HG03039 (cell line): Measurements from ENCODE around the gene TENT4A.
"Not testable (repeated sequence)": the region's sequence is repeated elsewhere in the genome, so short reads cannot be mapped to it uniquely, and the experiment has no call there.

Experiments used
- ATAC-seq: cut with Tn5 transposase; IDR thresholded peaks from one replicate; pipeline ENCODE4 v1.9.1; 2021; ENCODE audit warnings: mild to moderate bottlenecking, moderate library complexity; ENCODE audit not compliant: unreplicated experiment

TENT4A gene

DNA sequence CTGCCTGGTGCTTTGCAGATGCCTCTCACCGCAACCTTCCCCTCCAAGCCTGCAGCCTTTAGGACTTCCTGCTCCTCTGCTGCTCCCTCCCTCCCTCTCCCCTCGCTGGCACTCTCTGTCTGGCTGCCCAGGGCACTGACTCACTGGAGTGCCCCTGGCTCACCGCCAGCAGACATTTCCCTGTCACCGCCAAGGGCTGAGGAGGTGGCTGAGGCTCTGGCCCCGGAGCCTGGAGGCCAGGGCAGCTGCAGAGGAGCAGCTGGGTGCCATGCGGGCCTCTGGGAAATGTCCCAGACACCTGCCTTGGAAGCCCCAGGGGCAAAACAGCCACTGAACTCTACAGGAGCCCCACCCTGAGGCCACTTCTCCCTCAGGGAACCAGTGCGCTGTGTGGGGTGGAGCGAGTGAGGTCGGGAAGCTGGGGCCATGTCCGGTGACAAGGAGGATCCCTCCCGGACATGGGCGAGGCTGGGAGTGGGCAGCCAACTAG, 53.4 kb downstream of the TENT4A start:
- ATAC-seq = no peak

DNA sequence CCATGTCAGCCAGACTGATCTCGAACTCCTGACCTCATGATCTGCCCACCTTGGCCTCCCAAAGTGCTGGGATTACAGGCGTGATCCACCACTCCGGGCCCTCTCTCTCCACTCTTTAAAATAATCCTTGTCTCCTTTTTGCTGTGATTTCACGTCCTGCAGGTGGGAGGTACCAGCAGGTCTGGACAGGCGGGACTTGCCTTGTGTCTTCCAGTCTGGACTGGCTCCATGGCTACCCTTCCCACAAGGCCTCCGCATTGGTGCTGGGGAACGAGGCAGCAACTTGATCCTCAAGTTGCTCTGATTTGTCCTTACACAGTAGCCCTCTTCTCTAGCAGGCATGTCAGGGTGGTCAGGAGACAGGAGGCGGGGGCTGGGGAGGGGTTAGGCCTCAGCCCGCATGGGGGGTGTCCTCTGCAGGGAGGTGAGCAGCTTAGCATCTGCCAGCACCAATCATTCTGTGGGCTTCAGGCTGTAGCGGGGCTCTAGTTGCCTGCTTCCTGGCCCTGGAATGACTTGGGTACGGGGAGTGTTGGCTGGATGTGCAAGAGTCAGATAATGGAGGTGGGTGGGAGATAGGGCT, 54.3 kb downstream of the TENT4A start:
- ATAC-seq = no peak

DNA sequence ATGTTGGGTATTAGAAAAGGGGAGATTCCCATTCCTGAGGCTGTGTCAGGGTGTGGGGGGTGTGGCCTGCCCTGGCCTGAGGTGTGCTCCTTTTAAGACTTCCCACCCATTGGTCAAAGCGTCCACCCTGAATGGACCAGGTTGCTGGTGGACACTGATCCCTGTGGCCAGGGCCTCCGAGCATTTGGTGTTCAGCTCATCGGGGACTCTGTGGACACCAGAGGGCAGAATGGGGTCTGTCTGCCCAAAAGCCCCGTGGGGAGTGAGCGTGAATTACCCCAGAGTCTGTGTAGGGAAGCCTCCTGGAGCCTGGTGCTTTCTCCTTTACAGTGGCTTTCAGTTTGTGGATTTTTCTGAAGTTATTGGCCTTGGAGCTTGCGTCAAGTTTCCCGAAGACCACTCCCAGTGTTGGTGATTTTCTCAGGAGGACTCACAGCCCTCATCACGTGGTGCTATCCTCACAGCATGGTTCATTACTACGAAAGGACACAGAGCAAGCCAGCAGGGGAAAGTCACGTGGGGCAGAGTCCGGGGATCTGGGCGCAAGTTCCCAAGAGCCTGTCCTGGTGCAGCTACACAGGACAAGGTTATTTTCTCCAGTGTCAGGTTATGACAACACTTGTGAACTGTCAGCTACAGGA, 55.5 kb downstream of the TENT4A start:
- ATAC-seq = no peak

DNA sequence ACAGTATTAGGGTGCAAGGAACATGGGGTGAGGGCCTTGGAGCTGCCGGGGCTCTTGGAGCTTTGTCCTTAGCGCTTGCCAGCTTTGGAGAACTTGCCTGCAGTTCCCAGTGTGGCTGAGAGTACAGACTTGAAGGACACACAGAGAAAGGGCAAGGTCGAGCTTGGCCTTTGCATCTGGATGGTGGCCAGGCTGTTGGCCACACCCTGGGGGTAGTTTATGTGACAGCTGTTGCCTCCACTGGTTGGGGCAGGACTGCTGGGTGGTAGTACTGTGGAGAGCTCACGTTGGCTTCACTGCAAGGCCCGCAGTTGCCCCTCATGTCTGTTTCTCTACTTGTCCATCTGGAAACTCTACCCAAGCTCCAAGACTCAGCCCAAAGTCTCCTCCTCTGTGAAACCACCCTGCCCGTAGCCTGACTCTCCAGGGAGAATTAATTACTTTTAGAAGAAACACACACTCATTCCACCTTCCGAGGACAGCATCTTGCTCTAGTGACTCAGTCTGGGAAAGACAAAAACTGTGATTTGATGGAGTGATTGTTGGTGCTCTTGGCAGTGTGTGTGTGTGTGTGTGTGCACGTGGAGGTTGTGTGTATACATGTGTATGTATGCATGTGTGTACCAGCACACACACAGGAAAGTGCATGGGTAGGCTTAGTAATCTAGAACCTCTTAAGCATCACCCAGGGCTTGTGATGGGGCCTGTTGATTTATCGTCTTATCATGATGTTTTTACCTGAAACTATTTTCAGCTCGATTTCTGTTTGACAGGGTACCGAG, 57.8 kb downstream of the TENT4A start:
- no peak for ATAC-seq

DNA sequence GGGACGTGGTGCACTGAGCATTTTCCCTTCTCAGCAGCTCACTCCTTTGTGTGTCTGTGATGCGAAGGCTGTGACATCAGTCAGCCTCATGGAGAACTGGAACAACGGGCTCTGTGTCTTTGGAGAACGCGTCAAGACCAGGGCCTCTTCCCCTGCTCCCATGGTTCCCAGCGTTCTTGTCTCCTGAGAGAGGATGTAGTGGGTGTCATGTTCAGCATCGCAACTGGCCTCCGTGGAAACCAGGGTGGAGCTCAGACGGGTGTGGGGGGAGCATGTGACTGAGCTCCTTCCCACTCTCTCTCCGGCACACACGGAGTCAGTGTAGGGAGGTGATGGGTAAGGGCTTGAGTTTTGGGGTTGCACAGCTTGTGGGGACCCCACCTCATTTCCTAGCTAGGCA, 59.7 kb downstream of the TENT4A start:
- no peak for ATAC-seq

DNA sequence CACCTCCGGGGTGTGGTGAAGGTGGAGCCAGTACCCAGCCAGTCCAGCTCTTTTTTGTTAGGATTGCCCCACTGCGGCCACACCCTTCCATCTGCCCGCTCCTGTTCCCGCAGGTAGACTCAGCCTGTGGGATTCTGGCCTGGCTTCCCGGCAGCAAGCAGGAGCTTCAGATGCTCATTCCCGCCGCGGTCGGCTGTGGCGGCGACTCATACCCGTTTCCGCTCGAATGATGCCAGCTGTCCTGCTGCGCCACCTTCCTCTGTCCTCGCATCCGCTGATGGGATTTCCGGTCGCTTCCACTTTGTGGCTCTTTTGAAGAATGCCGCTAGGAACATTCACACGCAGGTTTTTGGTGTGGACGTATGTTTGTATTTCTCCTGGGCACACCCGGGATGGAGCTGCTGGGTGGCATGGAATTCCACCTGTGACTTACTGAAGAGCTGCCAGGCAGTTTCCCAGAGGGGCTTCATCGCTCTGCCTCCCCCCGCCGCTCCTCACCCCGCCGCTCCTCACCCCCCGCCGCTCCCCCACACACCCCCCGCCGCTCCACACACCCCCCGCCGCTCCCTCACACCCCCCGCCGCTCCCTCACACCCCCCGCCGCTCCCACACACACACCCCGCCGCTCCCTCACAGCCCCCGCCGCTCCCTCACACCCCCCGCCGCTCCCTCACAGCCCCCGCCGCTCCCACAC, 60.3 kb downstream of the TENT4A start:
- no peak for ATAC-seq

DNA sequence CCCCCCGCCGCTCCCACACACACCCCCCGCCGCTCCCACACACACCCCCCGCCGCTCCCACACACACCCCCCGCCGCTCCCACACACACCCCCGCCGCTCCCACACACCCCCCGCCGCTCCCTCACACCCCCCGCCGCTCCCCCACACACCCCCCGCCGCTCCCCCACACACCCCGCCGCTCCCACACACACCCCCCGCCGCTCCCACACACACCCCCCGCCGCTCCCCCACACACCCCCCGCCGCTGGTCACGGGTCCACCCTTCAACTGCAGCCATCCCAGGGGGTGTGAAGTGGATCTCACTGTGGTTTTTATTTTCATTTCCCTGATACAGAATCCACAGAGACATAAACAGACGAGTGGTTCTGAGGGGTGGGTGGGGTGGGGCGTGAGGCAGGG, 61.0 kb downstream of the TENT4A start:
- not testable (repeated sequence) for ATAC-seq

DNA sequence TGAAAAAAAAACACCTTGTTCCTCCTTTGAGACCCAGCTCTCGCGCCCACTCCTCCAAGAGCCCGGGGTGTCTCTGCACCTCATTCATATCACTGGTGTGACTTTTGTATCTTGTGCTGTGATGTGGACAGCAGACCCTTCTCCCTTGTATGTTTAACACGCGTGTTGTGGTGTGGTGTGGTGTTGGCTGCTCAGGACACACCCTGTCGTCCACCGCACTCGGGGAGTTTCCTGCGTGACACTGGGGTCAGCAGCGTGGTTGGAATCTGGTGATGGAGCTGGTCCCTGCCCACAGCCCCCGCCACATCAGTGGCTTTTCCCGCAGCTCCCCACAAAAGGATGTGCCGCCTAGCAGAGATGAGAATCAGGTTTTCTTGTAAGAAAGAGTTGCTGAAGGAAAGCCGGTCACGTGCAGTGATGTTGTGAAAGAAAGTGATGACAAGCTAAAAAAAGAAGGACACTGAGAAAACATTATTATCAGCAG, 61.5 kb downstream of the TENT4A start:
- ATAC-seq = no peak

DNA sequence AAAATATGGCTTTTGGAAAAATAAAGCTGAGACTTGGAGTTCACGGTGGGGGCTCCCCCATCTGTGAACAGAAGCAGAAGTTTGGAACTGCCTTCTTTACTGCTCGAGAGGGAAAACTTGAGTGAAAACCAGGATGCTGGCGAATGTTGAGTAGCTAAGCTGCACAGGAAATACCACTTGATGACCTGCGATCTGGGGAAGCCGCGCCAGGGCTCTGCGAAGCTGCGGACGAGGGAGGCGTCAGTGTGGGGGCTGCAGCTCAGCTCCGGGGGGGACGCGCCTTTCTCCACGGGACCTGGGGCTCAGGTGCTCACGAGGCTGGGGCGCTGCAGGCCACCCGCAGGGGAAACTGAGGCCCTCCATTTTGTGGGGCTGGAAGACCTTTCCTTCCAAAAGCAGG, 62.3 kb downstream of the TENT4A start:
- ATAC-seq = no peak

DNA sequence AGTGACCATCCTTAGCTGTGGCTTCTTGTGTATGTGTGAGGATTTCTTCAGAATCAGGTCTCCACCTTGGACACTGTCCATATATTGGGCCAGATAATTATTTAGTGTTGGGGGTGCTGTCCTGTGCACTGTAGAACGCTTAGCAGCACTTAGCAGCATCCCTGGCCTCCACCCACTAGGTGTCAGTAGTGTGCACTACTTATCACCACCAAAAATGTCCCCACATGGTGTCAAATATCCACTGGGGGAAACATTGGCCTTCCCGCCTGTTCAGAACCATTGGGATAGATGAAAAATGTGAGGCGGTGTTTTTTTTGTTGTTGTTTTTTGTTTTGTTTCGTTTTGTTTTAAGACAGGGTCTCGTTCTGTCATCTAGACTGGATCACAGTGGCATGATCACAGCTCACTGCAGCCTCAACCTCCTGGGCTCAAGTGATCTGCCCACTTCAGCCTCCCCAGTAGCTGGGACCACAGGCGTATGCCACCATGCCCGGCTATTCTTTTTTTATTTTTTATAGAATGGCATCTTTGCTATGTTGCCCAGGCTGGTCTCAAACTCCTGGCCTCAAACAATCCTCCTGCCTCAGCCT, 67.7 kb downstream of the TENT4A start:
- ATAC-seq = peak; percentile 83

DNA sequence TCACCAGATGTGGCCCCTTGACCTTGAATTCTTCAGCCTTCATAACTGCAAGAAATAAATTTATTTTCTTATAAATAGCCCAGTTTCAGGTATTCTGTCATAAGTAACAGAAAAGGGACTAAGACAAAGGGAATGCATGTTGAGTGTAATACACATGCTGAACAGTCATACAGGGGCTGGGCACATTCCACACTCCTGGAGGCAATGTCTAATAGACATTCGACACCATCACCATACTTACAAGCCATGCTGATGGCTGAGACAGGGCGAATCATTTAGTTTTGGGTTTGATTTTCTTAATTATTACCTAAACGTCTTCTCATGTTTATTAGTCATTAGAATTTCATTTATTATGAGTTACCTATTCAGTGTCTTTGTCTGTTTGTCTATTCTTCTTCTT, 68.5 kb downstream of the TENT4A start:
- no peak for ATAC-seq

DNA sequence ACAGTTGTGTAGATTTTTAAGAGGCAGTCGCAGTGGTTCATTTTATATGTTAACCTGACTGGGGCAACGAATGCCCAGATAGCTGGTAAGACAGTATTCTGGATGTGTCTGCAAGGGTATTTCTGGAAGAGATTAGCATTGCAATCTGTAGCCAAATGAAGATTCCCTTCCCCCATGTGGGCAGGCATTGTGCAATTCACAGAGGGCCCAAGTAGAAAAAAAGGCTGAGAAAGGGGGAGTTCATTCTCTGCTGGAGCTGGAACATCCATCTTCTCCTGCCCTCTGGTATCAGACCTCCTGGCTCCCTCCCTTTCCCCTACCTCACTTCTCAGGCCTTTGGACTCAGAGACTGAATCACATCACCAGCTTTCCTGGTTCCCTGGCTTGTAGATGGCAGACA, 70.6 kb downstream of the TENT4A start:
- ATAC-seq = no peak

DNA sequence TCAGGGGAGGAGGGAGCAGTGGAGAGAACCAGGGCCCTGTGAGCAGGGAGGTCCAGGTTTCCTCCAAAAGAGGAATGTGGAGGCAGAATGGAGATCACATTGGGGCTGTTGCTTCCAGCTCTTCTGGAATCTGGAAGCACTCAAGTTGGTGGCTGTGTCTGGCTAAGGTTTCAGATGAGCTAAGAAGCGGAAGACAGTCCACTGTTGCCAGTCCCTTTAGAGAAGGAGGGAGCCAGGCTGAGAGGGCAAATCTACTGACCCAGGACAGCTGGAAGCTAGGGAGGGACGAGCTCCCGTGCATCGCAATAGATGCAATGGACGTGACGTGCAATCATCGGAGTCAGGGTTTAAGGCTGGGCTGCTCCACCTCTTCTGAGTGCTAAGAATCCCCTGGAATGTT, 71.2 kb downstream of the TENT4A start:
- no peak for ATAC-seq

DNA sequence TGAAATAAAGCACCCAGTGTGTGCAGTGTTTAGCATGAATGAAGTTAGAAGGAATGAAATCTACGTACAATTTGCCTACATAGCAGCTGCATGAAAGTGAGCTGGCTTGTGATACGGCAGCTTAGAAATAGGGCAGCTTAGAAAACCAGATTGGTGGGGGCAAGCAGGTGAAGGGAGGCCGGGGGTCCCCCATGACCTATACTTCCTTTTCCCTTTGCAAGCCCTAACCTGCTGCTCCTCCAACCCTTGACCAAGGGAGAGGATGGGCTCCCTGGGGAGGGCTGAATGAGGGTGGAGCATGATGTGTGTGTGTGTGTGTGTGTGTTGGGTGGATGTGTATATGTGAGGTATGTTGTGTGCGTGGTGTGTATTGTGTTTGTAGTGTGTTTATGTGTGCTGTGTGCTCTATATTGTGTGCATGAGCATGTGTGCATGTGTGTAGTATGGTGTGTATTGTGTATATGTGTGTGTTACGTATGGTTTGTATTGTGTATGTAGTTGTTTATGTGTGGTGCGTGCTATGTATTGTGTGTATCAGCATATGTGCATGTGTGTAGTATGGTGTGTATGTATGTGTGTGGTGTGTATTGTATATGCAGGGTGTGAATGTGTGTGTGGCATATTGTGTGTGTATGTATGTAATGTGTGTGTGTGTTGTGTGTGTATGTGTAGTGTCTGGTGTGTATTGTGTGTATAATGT, 72.1 kb downstream of the TENT4A start:
- ATAC-seq = no peak

DNA sequence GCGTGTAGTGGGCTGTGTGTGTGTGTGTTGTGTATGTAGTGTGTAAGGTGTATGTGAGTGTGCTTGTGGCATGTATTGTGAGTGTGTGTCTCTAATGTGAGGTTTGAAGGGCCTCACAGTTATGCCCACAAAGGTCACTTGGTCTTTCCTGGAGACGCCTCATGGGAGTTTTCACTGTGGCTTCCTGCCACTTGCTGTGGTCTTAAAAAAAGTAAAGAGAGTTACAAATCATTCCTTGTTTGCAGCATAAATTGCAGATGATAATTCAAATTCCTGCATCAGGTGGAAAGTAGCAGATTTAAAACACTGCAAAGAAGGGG, 72.6 kb downstream of the TENT4A start:
- no peak for ATAC-seq

DNA sequence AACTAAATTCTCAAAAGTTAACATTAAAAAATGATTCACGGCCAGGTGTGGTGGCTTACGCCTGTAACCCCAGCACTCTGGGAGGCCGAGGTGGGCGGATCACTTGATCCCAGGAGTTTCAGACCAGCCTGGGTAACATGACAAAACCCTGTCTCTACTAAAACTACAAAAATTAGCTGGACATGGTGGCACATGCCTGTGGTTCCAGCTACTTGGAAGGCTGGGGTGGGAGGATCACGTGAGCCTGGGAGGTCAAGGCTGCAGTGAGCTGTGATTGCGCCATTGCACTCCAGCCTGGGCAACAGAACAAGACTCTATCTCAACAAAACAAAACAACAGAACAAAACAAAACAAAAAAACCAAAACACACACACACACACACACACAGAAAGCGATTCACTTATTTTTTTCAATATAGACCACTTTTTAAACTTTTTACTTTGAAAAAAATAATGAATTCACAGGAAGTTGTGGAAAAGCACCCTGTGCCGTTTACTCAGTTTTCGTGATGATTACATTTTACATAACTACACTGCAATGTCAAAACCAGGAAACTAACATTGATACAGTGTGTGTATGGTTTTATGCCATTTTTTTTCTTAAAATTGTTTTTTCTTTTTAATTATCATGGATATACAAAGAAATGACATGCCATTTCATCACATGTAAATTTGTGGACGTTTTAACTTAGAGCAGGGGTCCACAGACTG, 73.7 kb downstream of the TENT4A start:
- no peak for ATAC-seq

DNA sequence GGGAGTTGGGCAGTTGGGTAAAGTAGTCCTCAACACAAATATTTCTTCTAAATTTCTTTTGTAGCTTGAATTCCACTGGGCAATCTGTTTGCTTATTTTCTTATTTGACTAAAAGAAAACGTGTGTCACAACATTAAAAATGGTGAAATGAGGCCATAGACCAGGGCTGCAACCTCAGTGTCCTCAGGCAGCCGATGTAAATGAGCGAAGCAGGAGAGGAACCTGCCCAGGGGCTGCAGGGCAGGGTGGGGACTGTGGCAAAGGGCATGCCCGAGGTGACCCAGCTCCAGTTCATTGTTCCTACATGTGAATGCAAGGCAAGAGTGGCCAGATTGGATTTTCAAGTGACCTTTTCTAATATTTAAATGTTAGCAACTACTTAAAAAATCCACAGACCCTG, 74.7 kb downstream of the TENT4A start:
- ATAC-seq = no peak

DNA sequence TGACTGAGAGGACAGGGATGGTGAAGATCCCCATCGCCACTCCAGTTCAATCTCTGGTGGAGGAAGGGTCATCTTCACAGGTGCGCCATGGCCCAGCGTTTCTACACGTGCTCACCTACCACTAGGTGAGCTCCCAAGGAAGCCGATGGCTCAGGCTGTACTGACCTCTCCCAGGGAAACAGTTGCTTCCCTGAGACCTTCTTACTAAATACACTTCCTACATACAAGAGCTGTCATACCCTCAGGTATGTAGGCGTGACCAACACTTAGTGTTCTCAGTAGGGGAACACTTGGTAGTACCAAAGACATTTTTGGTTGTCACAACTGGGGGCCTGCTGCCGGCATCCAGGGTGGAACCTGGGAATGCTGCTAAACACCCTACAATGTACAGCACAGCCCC, 75.2 kb downstream of the TENT4A start:
- no peak for ATAC-seq

DNA sequence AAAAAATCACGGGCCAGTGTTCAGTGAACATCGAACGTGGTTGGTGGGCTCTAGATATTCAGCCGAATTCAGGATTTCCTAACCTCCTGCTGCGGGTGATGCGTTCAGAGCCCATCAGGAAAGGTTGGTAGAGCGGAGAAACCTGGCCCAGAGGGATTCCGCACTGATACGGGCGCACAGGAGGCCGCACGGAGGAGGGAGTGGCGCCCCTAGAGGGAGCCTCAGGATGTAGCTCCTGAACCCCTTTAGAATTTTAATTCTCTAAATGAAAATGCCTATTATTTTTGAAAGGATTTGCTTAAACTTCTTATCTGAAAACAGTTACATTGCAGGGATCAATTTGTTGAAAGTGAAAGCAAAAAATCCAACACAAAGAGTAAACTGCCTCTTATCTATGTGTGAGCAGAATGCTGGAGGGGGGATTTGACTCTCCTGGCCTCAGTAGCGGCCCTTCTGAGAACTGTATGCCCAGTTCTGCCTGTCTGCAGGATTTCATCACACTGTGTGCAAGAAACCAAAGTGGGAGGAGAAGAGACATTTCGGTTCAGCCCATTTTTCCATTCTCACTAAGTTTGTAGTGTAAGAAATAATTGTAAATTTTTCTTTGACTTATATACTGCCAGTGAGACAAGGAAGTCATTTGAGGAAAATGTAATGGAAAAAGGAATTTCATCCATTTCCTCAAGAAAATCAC, 75.9 kb downstream of the TENT4A start:
- ATAC-seq = no peak
